Endodermal cell (in vitro differentiated cells): ENCODE data around the gene PFN2. TPM values are rescaled to one million over a fixed set of nuclear protein-coding genes. Genes with fewer than 3 reads are reported as not detected.

Experiments used
- DNase-seq: peaks from one replicate; pipeline ENCODE4 v3.0.0-alpha.2; 2017
- H3K27ac ChIP-seq: 2 replicates; pipeline ENCODE4 v1.5.1; 2013; ENCODE audit warnings: mild to moderate bottlenecking, low read depth, low read length, moderate library complexity
- H3K27me3 ChIP-seq: 2 replicates; pipeline ENCODE4 v1.6.1; 2013; ENCODE audit warnings: mild to moderate bottlenecking, low read length, moderate library complexity; ENCODE audit not compliant: insufficient read depth, control insufficient read depth, poor library complexity, severe bottlenecking
- H3K36me3 ChIP-seq: 2 replicates; pipeline ENCODE4 v1.7.0; 2013; ENCODE audit warnings: mild to moderate bottlenecking, low read length, moderate library complexity; ENCODE audit not compliant: control insufficient read depth, insufficient read depth
- H3K4me1 ChIP-seq: one replicate; pipeline ENCODE4 v1.7.0; 2013; ENCODE audit warnings: low read length; ENCODE audit not compliant: control insufficient read depth, insufficient read depth
- H3K4me3 ChIP-seq: 2 replicates; pipeline ENCODE4 v1.5.1; 2013; ENCODE audit warnings: mild to moderate bottlenecking, low read length, moderate library complexity
- H3K9ac ChIP-seq: 2 replicates; pipeline ENCODE4 v1.6.1; 2013; ENCODE audit warnings: mild to moderate bottlenecking, low read length, moderate library complexity; ENCODE audit not compliant: poor library complexity, severe bottlenecking; ENCODE audit errors: extremely low read depth
- H3K9me3 ChIP-seq: 2 replicates; pipeline ENCODE4 v1.6.1; 2013; ENCODE audit warnings: mild to moderate bottlenecking, low read length, moderate library complexity; ENCODE audit not compliant: control insufficient read depth
- H3K27ac Mint-ChIP-seq: 2 replicates; pipeline ENCODE4 v1.8.0; 2020; ENCODE audit warnings: mixed read lengths
- H3K27me3 Mint-ChIP-seq: 2 replicates; pipeline ENCODE4 v1.8.0; 2021; ENCODE audit warnings: mild to moderate bottlenecking, mixed read lengths; ENCODE audit not compliant: insufficient read depth
- H3K36me3 Mint-ChIP-seq: 2 replicates; pipeline ENCODE4 v1.8.0; 2020; ENCODE audit warnings: low read depth, mixed read lengths
- H3K4me1 Mint-ChIP-seq: 2 replicates; pipeline ENCODE4 v1.8.0; 2020; ENCODE audit warnings: mixed read lengths
- H3K4me3 Mint-ChIP-seq: 2 replicates; pipeline ENCODE4 v1.8.0; 2020; ENCODE audit warnings: mild to moderate bottlenecking, moderate library complexity, mixed read lengths
- H3K9me3 Mint-ChIP-seq: 2 replicates; pipeline ENCODE4 v1.8.0; 2020; ENCODE audit warnings: mild to moderate bottlenecking, mixed read lengths
- CTCF ChIP-seq: fragments of 200-600 bp; sonication (generic); conservative IDR thresholded peaks from 2 replicates; pipeline ENCODE4 v1.5.0; 2021; ENCODE audit warnings: antibody characterized with exemption, mild to moderate bottlenecking
- WGBS, 2 experiments: methylation state at CpG; one replicate each; pipeline versions ENCODE4 v1.1.5 to v1.1.7; 2013; ENCODE audit warnings: missing lambda C conversion rate in 2 of 2, mixed read lengths in 1 of 2; ENCODE audit not compliant: insufficient coverage in 1 of 2, insufficient read length in 1 of 2; 5-methylcytosine and 5-hydroxymethylcytosine counted together
- total RNA-seq, 2 donors: library from RNA; stranded (reverse); fragmentation: NEBNext Ultra II Directional in 1 of 2; extraction: Animal tissue kit (Norgen Biotek cat#: 25700) in 1 of 2; gene quantifications; 2 replicates in 1 of 2; 3 replicates in 1 of 2; pipeline ENCODE4 v1.2.1, GENCODE V29; 2021

PFN2 gene
- total RNA-seq, 2 donors from 2014 or later, result 144 to 157 TPM

- Histone ChIP-seq H3K4me1 (peaks cover 7% of the 10 kb centered on the region), H3K9me3 (no peaks in the 10 kb centered on the region), H3K27ac (no peak overlapping the region), H3K4me3 (no peak overlapping the region), H3K27me3 (no peaks in the 10 kb centered on the region), H3K9ac (no peak overlapping the region), H3K36me3 (peaks cover 80% of the 10 kb centered on the region)
- no peak for TF ChIP-seq CTCF
- H3K4me3 Mint-ChIP-seq, result no peak overlapping the region
- H3K9me3 Mint-ChIP-seq, result no peaks in the 10 kb centered on the region
- H3K27me3 Mint-ChIP-seq, result no peaks in the 10 kb centered on the region
- no peak overlapping the region for H3K27ac Mint-ChIP-seq
- peaks cover 33% of the 10 kb centered on the region for H3K4me1 Mint-ChIP-seq
- no peak for DNase-seq
- H3K36me3 Mint-ChIP-seq, result peaks cover 45% of the 10 kb centered on the region
These were observed 5.4 kb downstream of the PFN2 start for GRCh38 chr3:149965278-149965677.

- DNase-seq, result no peak
- H3K4me3 Mint-ChIP-seq, result no peak overlapping the region
- peaks cover 7% of the 10 kb centered on the region for H3K4me1 ChIP-seq
- H3K9me3 ChIP-seq, result no peaks in the 10 kb centered on the region
- no peaks in the 10 kb centered on the region for H3K27me3 ChIP-seq
- no peak for TF ChIP-seq CTCF
- peaks cover 33% of the 10 kb centered on the region for H3K4me1 Mint-ChIP-seq
- H3K4me3 ChIP-seq, result no peak overlapping the region
- peaks cover 84% of the 10 kb centered on the region for H3K36me3 ChIP-seq
- no peak overlapping the region for H3K27ac ChIP-seq
- H3K9ac ChIP-seq, result no peak overlapping the region
- no peaks in the 10 kb centered on the region for H3K27me3 Mint-ChIP-seq
- no peak overlapping the region for H3K27ac Mint-ChIP-seq
- H3K36me3 Mint-ChIP-seq, result peaks cover 49% of the 10 kb centered on the region
- no peaks in the 10 kb centered on the region for H3K9me3 Mint-ChIP-seq
These were observed 6.4 kb downstream of the PFN2 start for GRCh38 chr3:149964291-149964690.

- Histone ChIP-seq H3K9me3 (no peaks in the 10 kb centered on the region), H3K27ac (no peak overlapping the region), H3K4me3 (no peak overlapping the region), H3K27me3 (no peaks in the 10 kb centered on the region), H3K36me3 (peaks cover 90% of the 10 kb centered on the region), H3K4me1 (peaks cover 7% of the 10 kb centered on the region), H3K9ac (no peak overlapping the region)
- Mint-ChIP-seq H3K4me3 (no peak overlapping the region), H3K36me3 (peaks cover 49% of the 10 kb centered on the region), H3K27ac (no peak overlapping the region), H3K27me3 (no peaks in the 10 kb centered on the region), H3K4me1 (peaks cover 29% of the 10 kb centered on the region), H3K9me3 (no peaks in the 10 kb centered on the region)
- no peak for TF ChIP-seq CTCF
- no peak for DNase-seq
- WGBS, 2 experiments, result 83% methylated on average over 2 of the region's 2 CpGs; no CpG with 5 or more reads in 1 of the 2 experiments
These were observed 7.2 kb downstream of the PFN2 start for GRCh38 chr3:149963485-149963884.
